RWPE2 (cell line): Measurements from ENCODE around the gene OR5V1.

Experiments
- ATAC-seq: fragments of 200-7000 bp; cut with Tn5 transposase; 3 replicates; pipeline ENCODE4 v1.9.1; 2021; ENCODE audit warnings: low read depth
- DNase-seq: peaks from one replicate; pipeline ENCODE4 v3.0.0-alpha.2; 2020; ENCODE audit warnings: low spot score
- H3K27ac ChIP-seq: fragments of 450-650 bp; 2 replicates; pipeline ENCODE4 v1.5.1; 2017; ENCODE audit warnings: mild to moderate bottlenecking; ENCODE audit not compliant: poor library complexity, severe bottlenecking
- H3K27me3 ChIP-seq: fragments of 250-450 bp; sonication (Bioruptor Pico); 2 replicates; pipeline ENCODE4 v1.5.1; 2021; ENCODE audit warnings: mild to moderate bottlenecking, moderate library complexity; ENCODE audit not compliant: insufficient read depth, poor library complexity, severe bottlenecking
- H3K36me3 ChIP-seq: fragments of 250-450 bp; sonication (Bioruptor Pico); 2 replicates; pipeline ENCODE4 v1.5.1; 2020; ENCODE audit warnings: low read depth, mild to moderate bottlenecking, moderate library complexity
- H3K4me1 ChIP-seq: fragments of 250-450 bp; sonication (Bioruptor Pico); 2 replicates; pipeline ENCODE4 v1.5.1; 2021; ENCODE audit warnings: mild to moderate bottlenecking, moderate library complexity; ENCODE audit not compliant: insufficient read depth, poor library complexity, severe bottlenecking
- H3K4me3 ChIP-seq: fragments of 250-450 bp; sonication (Bioruptor Pico); 2 replicates; pipeline ENCODE4 v1.5.1; 2021; ENCODE audit warnings: mild to moderate bottlenecking, moderate library complexity; ENCODE audit not compliant: severe bottlenecking
- H3K9me3 ChIP-seq: fragments of 250-450 bp; sonication (Bioruptor Pico); 2 replicates; pipeline ENCODE4 v1.5.1; 2021; ENCODE audit warnings: mild to moderate bottlenecking, moderate library complexity; ENCODE audit not compliant: severe bottlenecking
- CTCF ChIP-seq: fragments of 450-650 bp; IDR thresholded peaks from one replicate; pipeline ENCODE4 v1.5.1; 2017; ENCODE audit warnings: mild to moderate bottlenecking, moderate library complexity; ENCODE audit not compliant: poor library complexity, severe bottlenecking

Gene OR5V1

DNA sequence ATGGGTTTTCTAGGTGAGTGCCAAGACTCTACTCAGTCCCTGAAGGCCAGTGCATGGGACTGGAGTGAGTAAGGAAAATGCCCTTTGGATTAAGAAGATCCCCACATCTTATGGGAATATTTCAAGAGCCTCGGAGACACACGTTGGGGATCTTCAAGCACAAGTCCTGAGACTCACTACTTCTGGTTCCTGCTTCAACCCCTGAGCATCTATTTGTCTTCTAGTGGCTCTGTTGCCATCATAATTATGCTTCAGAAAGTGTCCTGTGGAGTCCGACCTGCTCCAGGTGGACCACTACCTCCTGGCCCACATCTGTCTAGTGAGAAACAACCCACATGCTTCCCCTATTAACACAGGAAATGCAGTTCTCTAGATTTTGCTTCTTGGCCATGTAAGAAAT is at the start of gene OR5V1:
TSS of gene OR5V1 (minus strand) at position 101 of the 400 bp plus-strand sequence. CDS start 12,670 bp downstream, outside the sequence.
- DNase-seq (no peak), ATAC-seq (no peak)
- Histone ChIP-seq H3K9me3 (no peaks in the 10 kb centered on the region), H3K27ac (no peak within 1 kb of the TSS), H3K4me3 (no peak within 1 kb of the TSS), H3K4me1 (no peaks in the 10 kb centered on the region), H3K36me3 (no peaks in the 10 kb centered on the region), H3K27me3 (peaks cover 8% of the 10 kb centered on the region)
- TF ChIP-seq CTCF = no peak

GRCh38 chr6:29414588-29414987 is 45.9 kb upstream of the OR5V1 start, which contains the start of gene OR12D1:
TSS of gene OR12D1 (plus strand) at chr6:29414928.
- H3K27ac ChIP-seq = no peak within 1 kb of the TSS
- TF ChIP-seq CTCF = peak; percentile 38
- no peaks in the 10 kb centered on the region for H3K36me3 ChIP-seq
- H3K9me3 ChIP-seq = peaks cover 3% of the 10 kb centered on the region
- no peak for DNase-seq
- H3K4me1 ChIP-seq = no peaks in the 10 kb centered on the region
- no peak within 1 kb of the TSS for H3K4me3 ChIP-seq
- peaks cover 9% of the 10 kb centered on the region for H3K27me3 ChIP-seq
- ATAC-seq = peak; percentile 64; the same call in 2 of the 3 replicates

DNA sequence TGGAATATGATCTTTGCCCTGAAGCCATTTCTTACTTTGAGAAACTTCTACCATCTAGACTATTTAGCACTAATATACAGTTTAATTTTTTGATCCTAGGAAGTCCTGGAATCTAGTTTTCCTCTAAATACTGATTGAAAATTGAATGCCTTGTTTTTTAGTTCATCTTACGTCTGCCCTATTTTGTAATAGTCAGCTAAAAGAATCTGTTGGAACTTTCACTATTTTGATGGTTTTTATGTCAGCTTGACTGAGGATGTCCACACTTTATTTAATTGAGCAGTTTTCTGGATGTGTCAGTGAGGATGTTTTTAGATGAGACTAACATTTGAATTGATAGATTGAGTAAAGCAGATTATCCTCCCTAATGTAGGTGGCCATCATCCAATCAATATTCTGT is 35.1 kb upstream of the OR5V1 start:
- no peaks in the 10 kb centered on the region for H3K36me3 ChIP-seq

GRCh38 chr6:29399525-29399924 is 30.9 kb upstream of the OR5V1 start:
- ATAC-seq (no peak), DNase-seq (no peak)
- Histone ChIP-seq H3K27me3 (peaks cover 7% of the 10 kb centered on the region), H3K27ac (no peak overlapping the region), H3K4me3 (no peak overlapping the region), H3K36me3 (no peaks in the 10 kb centered on the region), H3K4me1 (no peaks in the 10 kb centered on the region), H3K9me3 (no peaks in the 10 kb centered on the region)
- TF ChIP-seq CTCF = no peak

More for the DNA sequence above, 35.1 kb upstream of the OR5V1 start:
- peaks cover 7% of the 10 kb centered on the region for H3K27me3 ChIP-seq
- H3K9me3 ChIP-seq = no peaks in the 10 kb centered on the region
- no peak for DNase-seq
- H3K27ac ChIP-seq = no peak overlapping the region
- no peak overlapping the region for H3K4me3 ChIP-seq
- ATAC-seq = no peak
- no peak for TF ChIP-seq CTCF
- no peaks in the 10 kb centered on the region for H3K4me1 ChIP-seq

GRCh38 chr6:29395331-29395730 is 26.7 kb upstream of the OR5V1 start, which contains the start of gene OR12D2:
TSS of gene OR12D2 (plus strand) at chr6:29395631. CDS start at chr6:29396700, 1,069 bp downstream.
- H3K27me3 ChIP-seq = no peaks in the 10 kb centered on the region
- no peaks in the 10 kb centered on the region for H3K9me3 ChIP-seq
- TF ChIP-seq CTCF = no peak
- H3K27ac ChIP-seq = no peak within 1 kb of the TSS
- no peaks in the 10 kb centered on the region for H3K36me3 ChIP-seq
- H3K4me3 ChIP-seq = no peak within 1 kb of the TSS
- no peaks in the 10 kb centered on the region for H3K4me1 ChIP-seq
- ATAC-seq = no peak
- DNase-seq = no peak
